GM19035 (cell line): ENCODE data around the gene BNIPL.

Experiments
- ATAC-seq: cut with Tn5 transposase; IDR thresholded peaks from one replicate; pipeline ENCODE4 v1.9.1; 2021; ENCODE audit not compliant: unreplicated experiment

Gene BNIPL

DNA sequence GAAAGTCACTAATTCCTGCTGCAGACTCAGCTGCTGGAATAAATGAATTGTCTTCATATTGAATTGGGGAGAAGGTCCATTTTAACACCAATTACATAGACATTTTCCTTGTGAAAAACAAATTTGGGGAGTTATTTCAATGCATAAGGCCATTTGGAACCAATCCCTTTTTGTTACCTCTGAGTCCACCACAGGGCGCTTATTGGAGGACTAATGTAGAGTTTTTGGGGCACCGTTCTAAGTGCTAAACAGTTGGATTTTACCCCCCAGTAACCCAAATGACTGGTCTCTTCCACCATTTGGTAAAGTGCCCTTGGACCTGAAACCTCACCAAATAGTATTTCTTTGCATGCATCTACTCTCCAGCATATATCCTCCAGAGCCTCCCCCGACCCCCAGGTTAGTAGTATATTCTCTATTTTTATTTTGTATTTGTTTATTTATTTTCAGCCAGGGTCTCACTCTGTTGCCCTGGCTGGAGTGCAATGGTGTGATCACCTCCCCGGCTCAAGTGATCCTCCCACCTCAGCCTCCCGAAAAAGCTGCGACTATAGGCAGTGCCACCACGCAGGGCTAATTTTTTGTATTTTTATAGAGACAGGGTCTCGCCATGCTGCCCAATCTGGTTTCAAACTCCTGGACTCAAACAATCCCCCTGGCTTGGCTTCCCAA, 26.6 kb upstream of the BNIPL start:
- ATAC-seq, result no peak

- no peak for ATAC-seq
These were observed 26.1 kb upstream of the BNIPL start for GRCh38 chr1:151010346-151010726.

DNA sequence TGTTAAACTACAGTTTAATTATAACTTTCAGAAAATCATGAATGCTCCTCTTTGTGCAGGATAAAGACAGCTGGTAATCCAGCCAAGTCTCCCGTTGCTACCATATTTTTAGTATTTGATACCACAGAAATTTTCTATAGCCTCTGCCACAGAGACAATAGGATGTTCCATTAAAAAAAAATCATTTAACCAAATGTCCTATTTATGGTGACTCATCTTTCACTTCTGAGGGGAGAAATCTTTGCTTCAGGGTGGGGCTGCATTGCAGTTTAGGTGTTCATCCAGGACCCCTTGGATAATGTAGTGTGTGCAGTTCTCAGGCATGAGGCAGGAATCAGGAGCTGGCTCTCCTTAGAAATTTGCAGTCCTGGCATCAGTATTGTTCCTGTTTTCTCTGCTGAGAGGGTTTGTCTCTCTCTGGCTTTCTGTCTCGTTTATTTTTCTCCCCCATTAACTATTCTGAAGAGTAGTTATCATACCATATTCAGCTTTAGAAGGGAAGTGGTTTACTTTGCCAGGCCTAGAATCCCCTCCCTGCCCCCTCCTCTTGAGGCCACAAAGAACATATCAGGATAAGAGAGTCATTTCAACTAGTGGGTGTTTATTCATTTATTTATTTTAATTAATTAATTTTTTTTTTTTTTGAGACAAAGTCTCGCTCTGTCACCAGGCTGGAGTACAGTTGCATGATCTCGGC, 25.1 kb upstream of the BNIPL start:
- no peak for ATAC-seq

GRCh38 chr1:151012684-151013471, 23.5 kb upstream of the BNIPL start:
- no peak for ATAC-seq

DNA sequence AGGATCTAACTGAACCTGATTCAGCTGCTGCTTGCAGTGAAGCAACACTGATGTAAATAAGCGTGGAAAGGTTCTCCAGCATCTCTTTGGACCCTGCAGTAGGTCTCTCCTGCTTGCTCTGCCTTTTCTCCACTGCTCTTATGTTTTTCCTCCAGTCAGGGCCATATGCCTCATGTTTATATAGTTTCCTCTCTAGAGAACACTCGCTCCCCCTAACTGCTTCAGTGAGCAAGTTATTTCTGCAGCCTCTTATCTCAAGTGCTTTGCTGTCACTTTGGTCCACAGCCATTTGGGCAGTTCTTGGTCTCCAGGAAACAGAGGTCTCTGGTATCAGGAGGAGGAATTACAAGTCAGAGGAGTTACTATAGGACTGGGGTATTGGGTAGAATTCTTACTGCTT, 22.9 kb upstream of the BNIPL start:
- no peak for ATAC-seq

- no peak for ATAC-seq
These were observed 11.7 kb upstream of the BNIPL start for GRCh38 chr1:151024540-151025146.

GRCh38 chr1:151026460-151026859, 9.9 kb upstream of the BNIPL start:
- no peak for ATAC-seq

GRCh38 chr1:151032164-151032563, 4.2 kb upstream of the BNIPL start:
- no peak for ATAC-seq

- ATAC-seq, result no peak
These were observed 1.2 kb upstream of the BNIPL start for GRCh38 chr1:151035167-151035566.

DNA sequence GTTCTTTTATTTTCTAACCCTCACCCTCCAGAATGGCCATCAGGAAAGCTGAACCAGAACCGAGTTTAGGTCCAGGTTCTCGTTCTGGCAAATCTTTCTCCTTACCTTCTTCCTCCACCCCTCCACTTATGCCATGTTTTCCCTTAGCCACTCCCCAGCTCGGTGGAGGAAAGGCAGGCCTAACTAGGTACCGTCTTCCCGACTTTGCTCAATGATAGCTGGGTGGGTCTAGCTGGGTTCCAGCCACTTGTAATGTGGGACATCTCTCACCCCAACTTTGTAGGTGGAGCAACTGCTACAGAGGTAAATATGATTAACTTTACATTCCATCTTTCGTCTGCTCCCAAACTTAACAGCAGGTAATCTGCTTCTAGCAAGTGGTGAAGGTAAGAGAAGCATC, 646 bp downstream of the BNIPL start:
- no peak for ATAC-seq

DNA sequence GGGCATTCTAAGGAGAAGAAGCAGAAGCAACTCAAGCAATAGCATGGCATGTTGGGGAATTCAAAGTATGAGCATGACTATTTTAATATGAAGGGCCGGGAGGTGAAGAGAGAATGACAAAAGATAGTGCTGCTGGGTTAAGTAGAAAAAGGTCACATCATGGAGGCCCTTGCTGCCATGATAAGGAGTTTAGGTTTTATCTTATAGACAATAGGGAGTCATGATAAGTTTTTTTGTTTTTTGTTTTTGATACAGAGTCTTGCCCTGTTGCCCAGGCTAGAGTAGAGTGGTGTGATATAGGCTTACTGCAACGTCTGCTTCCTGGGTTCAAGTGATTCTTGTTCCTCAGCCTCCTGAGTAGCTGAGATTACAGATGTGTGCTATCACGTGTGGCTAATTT, 3.1 kb downstream of the BNIPL start:
- no peak for ATAC-seq

DNA sequence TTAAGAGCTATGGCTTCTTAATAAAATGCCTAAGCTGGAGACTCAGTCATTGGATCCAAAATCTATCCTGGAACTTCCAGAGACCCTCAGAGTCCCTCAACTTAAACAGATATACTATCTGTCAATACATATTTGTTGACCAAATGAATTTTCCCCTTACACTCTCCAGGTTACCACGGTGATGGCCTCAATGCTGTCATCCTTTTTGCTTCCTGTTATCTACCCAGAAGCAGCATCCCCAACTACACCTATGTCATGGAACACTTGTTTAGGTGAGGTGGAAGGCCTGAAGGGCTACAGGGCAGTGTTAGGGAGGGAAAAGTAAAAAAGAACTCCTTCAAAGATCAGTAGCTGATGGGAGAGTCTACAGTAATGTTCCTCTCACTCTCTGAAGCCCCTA, 6.8 kb downstream of the BNIPL start:
- ATAC-seq, result no peak

DNA sequence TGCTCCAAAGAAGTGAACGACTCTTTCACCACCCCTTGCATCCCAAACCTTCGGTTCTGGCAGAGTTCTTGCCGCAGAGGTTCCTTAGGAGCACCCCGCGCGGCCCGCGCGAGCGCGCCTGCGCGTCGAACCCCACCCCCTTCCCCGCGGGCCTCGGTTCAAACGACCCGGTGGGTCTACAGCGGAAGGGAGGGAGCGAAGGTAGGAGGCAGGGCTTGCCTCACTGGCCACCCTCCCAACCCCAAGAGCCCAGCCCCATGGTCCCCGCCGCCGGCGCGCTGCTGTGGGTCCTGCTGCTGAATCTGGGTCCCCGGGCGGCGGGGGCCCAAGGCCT, 11.2 kb downstream of the BNIPL start, which contains the start of gene C1orf56:
C1orf56 (plus strand) TSS at position 161 of the 334 bp plus-strand sequence; CDS start at position 258, 97 bp downstream.
- ATAC-seq, result peak; percentile 48

DNA sequence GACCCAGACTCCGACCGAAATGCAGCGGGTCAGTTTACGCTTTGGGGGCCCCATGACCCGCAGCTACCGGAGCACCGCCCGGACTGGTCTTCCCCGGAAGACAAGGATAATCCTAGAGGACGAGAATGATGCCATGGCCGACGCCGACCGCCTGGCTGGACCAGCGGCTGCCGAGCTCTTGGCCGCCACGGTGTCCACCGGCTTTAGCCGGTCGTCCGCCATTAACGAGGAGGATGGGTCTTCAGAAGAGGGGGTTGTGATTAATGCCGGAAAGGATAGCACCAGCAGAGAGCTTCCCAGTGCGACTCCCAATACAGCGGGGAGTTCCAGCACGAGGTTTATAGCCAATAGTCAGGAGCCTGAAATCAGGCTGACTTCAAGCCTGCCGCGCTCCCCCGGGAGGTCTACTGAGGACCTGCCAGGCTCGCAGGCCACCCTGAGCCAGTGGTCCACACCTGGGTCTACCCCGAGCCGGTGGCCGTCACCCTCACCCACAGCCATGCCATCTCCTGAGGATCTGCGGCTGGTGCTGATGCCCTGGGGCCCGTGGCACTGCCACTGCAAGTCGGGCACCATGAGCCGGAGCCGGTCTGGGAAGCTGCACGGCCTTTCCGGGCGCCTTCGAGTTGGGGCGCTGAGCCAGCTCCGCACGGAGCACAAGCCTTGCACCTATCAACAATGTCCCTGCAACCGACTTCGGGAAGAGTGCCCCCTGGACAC, 11.7 kb downstream of the BNIPL start:
- ATAC-seq, result peak; percentile 50

- no peak for ATAC-seq
These were observed 12.3 kb downstream of the BNIPL start for GRCh38 chr1:151048645-151049032.

DNA sequence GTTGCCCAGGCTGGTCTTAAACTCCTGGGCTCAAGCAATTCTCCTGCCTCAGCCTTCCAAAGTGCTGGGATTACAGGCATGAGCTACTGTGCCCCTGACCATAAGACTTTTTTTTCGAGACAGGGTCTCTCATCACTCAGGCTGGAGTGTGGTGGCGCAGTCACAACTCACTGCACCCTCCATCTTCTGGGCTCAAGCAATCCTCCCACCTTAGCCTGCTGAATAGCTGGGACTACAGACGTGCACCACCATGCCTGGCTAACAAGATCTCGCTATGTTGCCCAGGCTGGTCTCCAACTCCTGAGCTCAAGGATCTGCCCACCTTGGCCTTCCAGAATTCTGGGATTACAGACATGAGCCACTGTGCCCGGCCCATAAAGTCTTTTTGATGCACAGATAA, 13.1 kb downstream of the BNIPL start:
- ATAC-seq, result no peak

GRCh38 chr1:151050051-151050688, 13.8 kb downstream of the BNIPL start:
- ATAC-seq, result no peak

DNA sequence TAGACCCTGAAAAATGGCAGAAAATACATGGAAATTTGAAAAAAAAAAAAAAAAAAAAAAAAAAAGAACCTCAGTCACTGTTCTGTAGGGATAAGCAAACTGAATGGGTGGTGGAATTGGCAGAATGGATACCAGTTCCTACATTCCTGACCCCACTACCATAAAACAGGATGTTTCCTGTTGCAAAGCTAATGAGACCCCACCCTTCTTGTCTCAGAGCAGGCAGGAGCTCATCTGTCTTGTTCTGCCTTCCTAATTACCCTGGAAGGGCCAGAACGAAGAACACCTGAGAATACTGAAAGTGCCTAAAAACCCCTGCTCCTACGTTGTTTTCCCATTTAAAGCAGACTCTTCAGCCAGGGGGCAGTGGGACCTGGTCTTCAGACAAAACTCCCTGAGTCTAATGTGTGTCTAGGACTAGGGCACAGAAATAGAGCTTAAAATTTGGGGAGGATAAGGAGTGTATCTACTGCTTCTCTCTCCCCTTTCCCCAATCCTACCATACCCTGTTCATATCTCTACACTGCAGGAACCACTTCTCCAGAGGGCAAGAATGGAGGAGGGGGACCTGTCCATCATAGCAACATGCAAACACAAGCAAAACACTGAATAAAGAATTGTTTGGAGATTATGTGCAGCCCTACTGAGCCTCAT, 15.1 kb downstream of the BNIPL start:
- no peak for ATAC-seq

DNA sequence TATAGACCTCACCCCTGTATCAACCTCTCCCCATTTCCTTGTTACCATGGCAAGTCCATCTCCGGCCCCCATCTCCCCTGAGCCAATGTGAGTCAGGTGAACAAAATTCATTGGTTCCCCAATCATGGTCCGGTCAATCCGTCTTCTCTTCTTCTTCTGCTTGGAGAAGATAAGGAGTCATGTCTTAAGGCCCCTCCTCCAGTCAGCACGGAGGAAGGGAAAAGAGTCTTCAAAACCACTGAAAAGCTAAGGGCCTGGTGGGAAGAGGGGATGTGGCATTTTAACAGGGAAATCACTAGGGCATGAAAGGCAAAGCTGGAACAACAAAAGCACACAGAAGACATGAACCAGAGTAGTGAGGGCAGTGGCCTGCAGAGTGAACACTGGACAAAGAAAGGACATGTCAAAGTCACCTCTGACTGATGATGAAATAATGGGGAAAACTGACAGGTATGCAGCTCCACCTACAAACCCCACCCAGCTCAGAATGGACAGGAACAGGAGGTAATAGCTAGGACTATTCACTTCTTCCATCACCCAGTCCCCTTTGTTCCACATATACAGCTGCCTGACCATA, 18.7 kb downstream of the BNIPL start:
- ATAC-seq, result no peak

GRCh38 chr1:151055581-151055980, 19.2 kb downstream of the BNIPL start:
- ATAC-seq, result no peak
